Body of pancreas (tissue), 4 donors: ENCODE results near the gene CCDC154.

ENCODE experiments used
- CTCF ChIP-seq, 7 experiments: fragments of 450-650 bp in 4 of 7; fragments of 200-600 bp in 3 of 7; sonication (generic) in 3 of 7; IDR thresholded peaks; one replicate each; pipeline ENCODE4 v1.5.1; 2016 to 2019; ENCODE audit warnings: antibody characterized with exemption in 7 of 7
- POLR2A ChIP-seq, 3 donors: fragments of 450-650 bp; IDR thresholded peaks; one replicate each; pipeline ENCODE4 v1.6.1; 2016; ENCODE audit warnings: antibody characterized with exemption in 3 of 3, mild to moderate bottlenecking in 2 of 3

GRCh38 chr16:1401758-1402154 lies 42.6 kb downstream of the CCDC154 start:
- TF ChIP-seq CTCF (IDR thresholded peaks at IDR 0.05) (no peak), POLR2A (IDR thresholded peaks at IDR 0.05) (no peak)
